Right hindlimb (tissue), 1 donor: ENCODE results near the gene TEX53.
A peak's percentile ranks its signal among the peaks of the same experiment; 100 is the strongest.

Experiments used
- DNase-seq: peaks from one replicate; pipeline ENCODE4 v3.0.0-alpha.2; 2018

TEX53 gene

GRCh38 chr9:114633438-114634089 lies 24.0 kb downstream of the TEX53 start:
- no peak for DNase-seq

GRCh38 chr9:114631166-114631565 lies 26.4 kb downstream of the TEX53 start:
- no peak for DNase-seq

- DNase-seq: no peak
Measured at GRCh38 chr9:114629563-114630090, 28.0 kb downstream of the TEX53 start.

GRCh38 chr9:114627553-114627952 lies 30.1 kb downstream of the TEX53 start:
- DNase-seq: no peak

GRCh38 chr9:114626415-114627020 lies 31.1 kb downstream of the TEX53 start:
- no peak for DNase-seq

GRCh38 chr9:114624677-114625076 lies 32.9 kb downstream of the TEX53 start:
- no peak for DNase-seq

GRCh38 chr9:114621975-114622609 lies 35.5 kb downstream of the TEX53 start:
- no peak for DNase-seq

GRCh38 chr9:114621561-114621960 lies 36.0 kb downstream of the TEX53 start:
- DNase-seq: no peak

GRCh38 chr9:114619191-114619761 lies 38.3 kb downstream of the TEX53 start:
- no peak for DNase-seq

GRCh38 chr9:114616684-114617520 lies 40.7 kb downstream of the TEX53 start:
- peak; percentile 27 for DNase-seq

GRCh38 chr9:114614373-114614772 lies 43.2 kb downstream of the TEX53 start:
- no peak for DNase-seq

- no peak for DNase-seq
Measured at GRCh38 chr9:114613919-114614318, 43.7 kb downstream of the TEX53 start.

GRCh38 chr9:114613087-114613486 lies 44.5 kb downstream of the TEX53 start:
- no peak for DNase-seq

GRCh38 chr9:114612272-114612923 lies 45.2 kb downstream of the TEX53 start:
- no peak for DNase-seq

- peak; percentile 75 for DNase-seq
Measured at GRCh38 chr9:114611516-114612271, 45.9 kb downstream of the TEX53 start.

- DNase-seq: no peak
Measured at GRCh38 chr9:114608525-114608796, 49.1 kb downstream of the TEX53 start.

GRCh38 chr9:114607671-114608524 lies 49.7 kb downstream of the TEX53 start:
- DNase-seq: no peak

GRCh38 chr9:114606597-114607207 lies 50.9 kb downstream of the TEX53 start:
- DNase-seq: no peak
